ENCODE measurements around the gene TMEM164.
A peak's percentile ranks its signal among the peaks of the same experiment; 100 is the strongest.
"Not testable (repeated sequence)": the region's sequence is repeated elsewhere in the genome, so short reads cannot be mapped to it uniquely, and the experiment has no call there.

TMEM164 gene

GRCh38 chrX:110002300-110003166, at the start of gene TMEM164:
Gene TMEM164, plus strand, starts transcription at chrX:110003114. Its CDS starts 661 bp downstream, at chrX:110003775.
- peak; percentile 82 for DNase-seq (ENCODE audit: low spot score)

- no peak for DNase-seq (ENCODE audit: low spot score)
Measured at GRCh38 chrX:109954333-109954732, 48.6 kb upstream of the TMEM164 start.

GRCh38 chrX:109954955-109955354, 48.0 kb upstream of the TMEM164 start:
- DNase-seq (ENCODE audit: low spot score), result no peak

GRCh38 chrX:109958266-109958665, 44.6 kb upstream of the TMEM164 start:
- DNase-seq (ENCODE audit: low spot score), result no peak

- no peak for DNase-seq (ENCODE audit: low spot score)
Measured at GRCh38 chrX:109959356-109959871, 43.5 kb upstream of the TMEM164 start.

GRCh38 chrX:109964390-109964789, 38.5 kb upstream of the TMEM164 start:
- DNase-seq (ENCODE audit: low spot score), result no peak

GRCh38 chrX:109966246-109966645, 36.7 kb upstream of the TMEM164 start:
- DNase-seq (ENCODE audit: low spot score), result no peak

- DNase-seq (ENCODE audit: low spot score), result no peak
Measured at GRCh38 chrX:109967156-109967555, 35.8 kb upstream of the TMEM164 start.

GRCh38 chrX:109970841-109971240, 32.1 kb upstream of the TMEM164 start:
- DNase-seq (ENCODE audit: low spot score), result not testable (repeated sequence)

- no peak for DNase-seq (ENCODE audit: low spot score)
Measured at GRCh38 chrX:109974906-109975655, 27.8 kb upstream of the TMEM164 start.

GRCh38 chrX:109985210-109985609, 17.7 kb upstream of the TMEM164 start:
- DNase-seq (ENCODE audit: low spot score), result not testable (repeated sequence)

GRCh38 chrX:109987884-109988283, 15.0 kb upstream of the TMEM164 start:
- no peak for DNase-seq (ENCODE audit: low spot score)

- DNase-seq (ENCODE audit: low spot score), result peak; percentile 25
Measured at GRCh38 chrX:109990582-109991276, 12.2 kb upstream of the TMEM164 start.

- no peak for DNase-seq (ENCODE audit: low spot score)
Measured at GRCh38 chrX:109992203-109992602, 10.7 kb upstream of the TMEM164 start.

GRCh38 chrX:109995155-109995554, 7.8 kb upstream of the TMEM164 start:
- DNase-seq (ENCODE audit: low spot score), result no peak

- no peak for DNase-seq (ENCODE audit: low spot score)
Measured at GRCh38 chrX:109997786-109998452, 5.0 kb upstream of the TMEM164 start.

GRCh38 chrX:110000000-110000399, 2.9 kb upstream of the TMEM164 start:
- no peak for DNase-seq (ENCODE audit: low spot score)

- no peak for DNase-seq (ENCODE audit: low spot score)
Measured at GRCh38 chrX:110000847-110001713, 1.8 kb upstream of the TMEM164 start.

- no peak for DNase-seq (ENCODE audit: low spot score)
Measured at GRCh38 chrX:110001740-110002299, 1.1 kb upstream of the TMEM164 start.
